Neuron (in vitro differentiated cells): Measurements from ENCODE around the gene RER1.

Source experiments
- H2AFZ ChIP-seq: one replicate; pipeline ENCODE4 v1.6.1; 2013; ENCODE audit warnings: low read depth, mild to moderate bottlenecking, inconsistent platforms, low read length, moderate library complexity
- H3K27me3 ChIP-seq: one replicate; pipeline ENCODE4 v1.6.1; 2013; ENCODE audit warnings: low read length; ENCODE audit not compliant: insufficient read depth
- H3K36me3 ChIP-seq: one replicate; pipeline ENCODE4 v1.6.1; 2013; ENCODE audit warnings: low read length; ENCODE audit not compliant: insufficient read depth
- H3K4me1 ChIP-seq: one replicate; pipeline ENCODE4 v1.6.1; 2013; ENCODE audit warnings: low read length; ENCODE audit not compliant: insufficient read depth
- H3K4me3 ChIP-seq: 2 replicates; pipeline ENCODE4 v1.5.1; 2013; ENCODE audit warnings: mild to moderate bottlenecking, low read length, moderate library complexity
- H3K9me3 ChIP-seq: one replicate; pipeline ENCODE4 v1.6.1; 2013; ENCODE audit warnings: low read length

RER1 gene

GRCh38 chr1:2396476-2396875 is 4.8 kb downstream of the RER1 start:
- H3K36me3 ChIP-seq: peaks cover 68% of the 10 kb centered on the region
- no peak overlapping the region for H3K4me3 ChIP-seq
- H2AFZ ChIP-seq: no peak overlapping the region
- H3K4me1 ChIP-seq: peaks cover 15% of the 10 kb centered on the region
- H3K9me3 ChIP-seq: no peaks in the 10 kb centered on the region
- no peaks in the 10 kb centered on the region for H3K27me3 ChIP-seq

- Histone ChIP-seq H3K4me3 (no peak overlapping the region), H2AFZ (no peak overlapping the region), H3K27me3 (no peaks in the 10 kb centered on the region), H3K36me3 (peaks cover 75% of the 10 kb centered on the region), H3K4me1 (peaks cover 15% of the 10 kb centered on the region), H3K9me3 (no peaks in the 10 kb centered on the region)
Observed at GRCh38 chr1:2397007-2397679, 5.5 kb downstream of the RER1 start.

- H3K27me3 ChIP-seq: no peaks in the 10 kb centered on the region
- no peaks in the 10 kb centered on the region for H3K9me3 ChIP-seq
- peaks cover 85% of the 10 kb centered on the region for H3K36me3 ChIP-seq
- H3K4me1 ChIP-seq: no peaks in the 10 kb centered on the region
- H2AFZ ChIP-seq: no peak overlapping the region
- no peak overlapping the region for H3K4me3 ChIP-seq
Observed at GRCh38 chr1:2398871-2399270, 7.2 kb downstream of the RER1 start.

- H3K36me3 ChIP-seq: peaks cover 85% of the 10 kb centered on the region
- H3K27me3 ChIP-seq: no peaks in the 10 kb centered on the region
- no peak overlapping the region for H3K4me3 ChIP-seq
- no peaks in the 10 kb centered on the region for H3K9me3 ChIP-seq
- H2AFZ ChIP-seq: no peak overlapping the region
- no peaks in the 10 kb centered on the region for H3K4me1 ChIP-seq
Observed at GRCh38 chr1:2399890-2400575, 8.4 kb downstream of the RER1 start.

GRCh38 chr1:2400576-2400909 is 8.9 kb downstream of the RER1 start:
- Histone ChIP-seq H3K9me3 (no peaks in the 10 kb centered on the region), H3K27me3 (no peaks in the 10 kb centered on the region), H3K4me1 (no peaks in the 10 kb centered on the region), H3K4me3 (no peak overlapping the region), H3K36me3 (peaks cover 85% of the 10 kb centered on the region), H2AFZ (no peak overlapping the region)

- peaks cover 85% of the 10 kb centered on the region for H3K36me3 ChIP-seq
- H3K4me1 ChIP-seq: no peaks in the 10 kb centered on the region
- no peaks in the 10 kb centered on the region for H3K9me3 ChIP-seq
- no peak overlapping the region for H3K4me3 ChIP-seq
- H2AFZ ChIP-seq: no peak overlapping the region
- H3K27me3 ChIP-seq: no peaks in the 10 kb centered on the region
Observed at GRCh38 chr1:2400950-2401649, 9.5 kb downstream of the RER1 start.

- peaks cover 84% of the 10 kb centered on the region for H3K36me3 ChIP-seq
Observed at GRCh38 chr1:2402420-2402819, 10.8 kb downstream of the RER1 start.

GRCh38 chr1:2403273-2403672 is 11.6 kb downstream of the RER1 start:
- no peaks in the 10 kb centered on the region for H3K27me3 ChIP-seq
- H3K4me3 ChIP-seq: no peak overlapping the region
- no peak overlapping the region for H2AFZ ChIP-seq
- H3K9me3 ChIP-seq: no peaks in the 10 kb centered on the region
- H3K4me1 ChIP-seq: no peaks in the 10 kb centered on the region
- peaks cover 83% of the 10 kb centered on the region for H3K36me3 ChIP-seq

More at GRCh38 chr1:2402420-2402819, 10.8 kb downstream of the RER1 start:
- H3K27me3 ChIP-seq: no peaks in the 10 kb centered on the region
- H3K4me1 ChIP-seq: no peaks in the 10 kb centered on the region
- no peak overlapping the region for H2AFZ ChIP-seq
- H3K9me3 ChIP-seq: no peaks in the 10 kb centered on the region
- no peak overlapping the region for H3K4me3 ChIP-seq

GRCh38 chr1:2404142-2404889 is 12.7 kb downstream of the RER1 start:
- no peak overlapping the region for H2AFZ ChIP-seq
- H3K4me3 ChIP-seq: no peak overlapping the region
- H3K9me3 ChIP-seq: no peaks in the 10 kb centered on the region
- no peaks in the 10 kb centered on the region for H3K4me1 ChIP-seq
- H3K36me3 ChIP-seq: peaks cover 85% of the 10 kb centered on the region
- H3K27me3 ChIP-seq: no peaks in the 10 kb centered on the region

GRCh38 chr1:2404890-2405511 is 13.4 kb downstream of the RER1 start:
- Histone ChIP-seq H2AFZ (no peak overlapping the region), H3K36me3 (peaks cover 84% of the 10 kb centered on the region), H3K27me3 (no peaks in the 10 kb centered on the region), H3K4me1 (no peaks in the 10 kb centered on the region), H3K9me3 (no peaks in the 10 kb centered on the region), H3K4me3 (no peak overlapping the region)

GRCh38 chr1:2405588-2406295 is 14.1 kb downstream of the RER1 start:
- Histone ChIP-seq H3K27me3 (no peaks in the 10 kb centered on the region), H3K9me3 (no peaks in the 10 kb centered on the region), H2AFZ (no peak overlapping the region), H3K36me3 (peaks cover 80% of the 10 kb centered on the region), H3K4me1 (no peaks in the 10 kb centered on the region), H3K4me3 (no peak overlapping the region)

- Histone ChIP-seq H3K27me3 (no peaks in the 10 kb centered on the region), H3K9me3 (no peaks in the 10 kb centered on the region), H2AFZ (no peak overlapping the region), H3K4me3 (no peak overlapping the region), H3K36me3 (peaks cover 75% of the 10 kb centered on the region), H3K4me1 (peaks cover 2% of the 10 kb centered on the region)
Observed at GRCh38 chr1:2406451-2407041, 14.9 kb downstream of the RER1 start.
